Thyroid gland (tissue), 4 donors: ENCODE results near the gene OVAAL. TPM values are rescaled to one million over a fixed set of nuclear protein-coding genes. Genes with fewer than 3 reads are reported as not detected.

Source experiments
- DNase-seq, 2 donors: peaks; one replicate each; pipeline ENCODE4 v3.0.0-alpha.2; 2019
- H3K27ac ChIP-seq, 3 donors: fragments of 200-600 bp; sonication (generic); 1 replicate in 2 of 3; 2 replicates in 1 of 3; pipeline ENCODE4 v1.5.1; 2016 to 2019; ENCODE audit warnings: mild to moderate bottlenecking in 1 of 3, moderate library complexity in 1 of 3
- H3K27me3 ChIP-seq: fragments of 200-600 bp; sonication (generic); one replicate; pipeline ENCODE4 v1.5.1; 2019
- H3K36me3 ChIP-seq, 2 donors: fragments of 200-600 bp; sonication (generic); one replicate each; pipeline ENCODE4 v1.5.1; 2016 to 2019
- H3K4me1 ChIP-seq, 2 donors: fragments of 200-600 bp; sonication (generic); one replicate each; pipeline ENCODE4 v1.5.1; 2017 to 2019
- H3K4me3 ChIP-seq, 3 donors: fragments of 200-600 bp; sonication (generic); replicated peaks in 1 of 3; 1 replicate in 2 of 3; 2 replicates in 1 of 3; pipeline ENCODE4 v1.5.1; 2016; ENCODE audit warnings: mild to moderate bottlenecking in 1 of 3
- H3K9me3 ChIP-seq: fragments of 200-600 bp; sonication (generic); one replicate; pipeline ENCODE4 v1.5.1; 2017
- CTCF ChIP-seq, 6 experiments: fragments of 200-600 bp in 3 of 6; fragments of 450-650 bp in 3 of 6; sonication (generic) in 3 of 6; IDR thresholded peaks; one replicate each; pipeline ENCODE4 v1.5.1; 2016 to 2019; ENCODE audit warnings: antibody characterized with exemption in 6 of 6, mild to moderate bottlenecking in 2 of 6, inconsistent platforms in 1 of 6, moderate library complexity in 1 of 6
- POLR2A ChIP-seq, 2 donors: fragments of 450-650 bp; IDR thresholded peaks; one replicate each; pipeline ENCODE4 v1.6.1; 2017; ENCODE audit warnings: antibody characterized with exemption in 2 of 2, mild to moderate bottlenecking in 2 of 2, moderate library complexity in 1 of 2
- WGBS, 2 donors: methylation state at CpG; one replicate each; pipeline ENCODE4 v1.1.5; 2017; 5-methylcytosine and 5-hydroxymethylcytosine counted together
- intact Hi-C: fragments of 100-400 bp; cut with DNase I; formaldehyde crosslinking; loops from one replicate; pipeline ENCODE4 v1.15.1; 2023
- total RNA-seq, 4 donors: library from RNA; depleted of rRNA; stranded (reverse); fragments of >200 nt; gene quantifications; one replicate each; pipeline ENCODE4 v1.2.3, GENCODE V29; 2016

Gene OVAAL
- total RNA-seq, 4 donors from 2014 or later, result not detected

- H3K27ac ChIP-seq, result no peak overlapping the region
- H3K36me3 ChIP-seq, result no peaks in the 10 kb centered on the region
- H3K27me3 ChIP-seq, result no peaks in the 10 kb centered on the region
- TF ChIP-seq CTCF (IDR thresholded peaks at IDR 0.05), result no peak
- no peak for TF ChIP-seq POLR2A (IDR thresholded peaks at IDR 0.05)
- H3K4me1 ChIP-seq, result peaks cover 0 to 16% of the 10 kb centered on the region in 2 donors
- WGBS, 2 donors, result 82 to 91% methylated on average over 6 of the region's 6 CpGs
- no peak for DNase-seq
- intact Hi-C loops, result no loop called here
- H3K9me3 ChIP-seq, result no peaks in the 10 kb centered on the region
- no peak overlapping the region for H3K4me3 ChIP-seq
Observed at GRCh38 chr1:180566026-180566425, 7.3 kb downstream of the OVAAL start.

GRCh38 chr1:180566495-180566894 lies 7.7 kb downstream of the OVAAL start:
- H3K4me1 ChIP-seq, result peaks cover 0 to 16% of the 10 kb centered on the region in 2 donors
- no peak overlapping the region for H3K4me3 ChIP-seq
- no peak for DNase-seq
- intact Hi-C loops, result no loop called here
- H3K9me3 ChIP-seq, result no peaks in the 10 kb centered on the region
- H3K36me3 ChIP-seq, result no peaks in the 10 kb centered on the region
- no peak overlapping the region for H3K27ac ChIP-seq
- TF ChIP-seq CTCF (IDR thresholded peaks at IDR 0.05), result no peak
- TF ChIP-seq POLR2A (IDR thresholded peaks at IDR 0.05), result no peak
- 41 to 42% methylated on average over 1 of the region's 1 CpG for WGBS, 2 donors
- H3K27me3 ChIP-seq, result no peaks in the 10 kb centered on the region

GRCh38 chr1:180567654-180568053 lies 8.9 kb downstream of the OVAAL start:
- intact Hi-C loops, result no loop called here
- no peak overlapping the region for H3K4me3 ChIP-seq
- H3K36me3 ChIP-seq, result no peaks in the 10 kb centered on the region
- H3K27ac ChIP-seq, result no peak overlapping the region
- no peaks in the 10 kb centered on the region for H3K27me3 ChIP-seq
- no peaks in the 10 kb centered on the region for H3K9me3 ChIP-seq
- 86 to 88% methylated on average over 9 of the region's 9 CpGs for WGBS, 2 donors
- DNase-seq, result no peak
- H3K4me1 ChIP-seq, result peaks cover 0 to 16% of the 10 kb centered on the region in 2 donors
- TF ChIP-seq POLR2A (IDR thresholded peaks at IDR 0.05), result no peak

DNA sequence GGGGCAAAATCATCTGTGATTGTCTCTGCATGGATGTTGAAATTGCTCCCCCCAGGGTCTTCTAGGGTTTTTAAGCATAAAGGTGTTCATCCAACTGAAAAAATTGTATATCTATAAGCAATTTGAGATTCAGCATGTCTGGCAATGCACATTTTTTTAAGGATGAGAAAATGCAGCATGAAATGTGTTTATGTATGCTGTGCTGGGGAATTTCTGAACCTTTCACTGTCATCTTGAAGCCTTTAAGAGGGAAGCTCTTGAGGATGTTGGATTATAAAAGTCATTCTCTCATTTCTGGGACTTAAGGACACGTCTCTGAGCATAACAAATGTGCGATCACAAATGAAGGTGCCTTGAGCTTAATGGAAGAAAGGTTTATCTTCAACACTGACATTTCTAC lies 9.4 kb downstream of the OVAAL start:
- no peaks in the 10 kb centered on the region for H3K36me3 ChIP-seq
- TF ChIP-seq POLR2A (IDR thresholded peaks at IDR 0.05), result no peak
- no peak for TF ChIP-seq CTCF (IDR thresholded peaks at IDR 0.05)
- no peaks in the 10 kb centered on the region for H3K27me3 ChIP-seq
- WGBS, 2 donors, result 80 to 90% methylated on average over 2 of the region's 2 CpGs
- H3K27ac ChIP-seq, result no peak overlapping the region
- no peak for DNase-seq
- peaks cover 0 to 16% of the 10 kb centered on the region in 2 donors for H3K4me1 ChIP-seq
- intact Hi-C loops, result no loop called here
- H3K9me3 ChIP-seq, result no peaks in the 10 kb centered on the region
- H3K4me3 ChIP-seq, result no peak overlapping the region

DNA sequence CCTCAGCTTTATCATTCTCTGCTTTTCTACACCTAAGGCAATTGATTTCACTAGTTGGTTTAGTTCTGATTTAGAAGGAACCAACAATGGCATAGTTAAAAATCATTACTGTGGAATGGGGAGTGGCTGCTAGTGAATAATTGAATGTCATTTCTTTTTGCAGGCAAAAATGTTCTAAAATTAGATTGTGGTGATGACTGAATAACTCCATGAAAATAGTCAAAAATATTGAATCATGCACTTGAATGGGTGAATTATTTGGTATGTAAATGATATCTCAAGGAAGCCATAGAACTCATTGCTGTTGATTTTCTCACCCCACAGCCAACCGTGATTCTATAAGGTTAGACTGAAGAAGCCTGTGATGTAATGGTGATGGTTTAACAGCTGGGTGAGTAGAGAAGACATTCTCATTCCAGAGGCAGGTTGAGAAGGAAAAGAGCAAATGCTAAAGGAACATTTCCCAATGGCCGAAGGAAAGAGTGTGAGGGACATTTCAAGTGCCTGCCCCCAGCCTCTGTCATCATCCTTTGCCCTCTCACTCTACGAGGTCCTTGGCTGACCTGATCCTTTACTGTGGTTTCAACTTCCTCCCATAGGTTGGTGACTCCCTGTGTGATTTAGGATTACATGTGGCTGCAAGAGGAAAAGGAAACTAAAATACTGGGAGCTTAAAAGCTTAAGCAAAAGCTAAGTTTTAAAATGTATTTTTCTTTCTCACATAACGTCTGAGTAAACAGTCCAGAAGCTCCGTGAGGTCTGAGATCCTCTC lies 12.5 kb downstream of the OVAAL start:
- no peaks in the 10 kb centered on the region for H3K9me3 ChIP-seq
- no peaks in the 10 kb centered on the region for H3K27me3 ChIP-seq
- H3K27ac ChIP-seq, result no peak overlapping the region
- H3K36me3 ChIP-seq, result no peaks in the 10 kb centered on the region
- intact Hi-C loops, result no loop called here
- peaks cover 12 to 19% of the 10 kb centered on the region in 2 donors for H3K4me1 ChIP-seq
- TF ChIP-seq CTCF (IDR thresholded peaks at IDR 0.05) (no peak), POLR2A (IDR thresholded peaks at IDR 0.05) (no peak)
- 80 to 81% methylated on average over 5 of the region's 5 CpGs for WGBS, 2 donors
- H3K4me3 ChIP-seq, result no peak overlapping the region
- DNase-seq, result no peak
